Inflammatory macrophage treated with lipopolysaccharide for 4 hours (primary cell): ENCODE results near the gene KIN.
"Not testable (repeated sequence)": the region's sequence is repeated elsewhere in the genome, so short reads cannot be mapped to it uniquely, and the experiment has no call there.

ENCODE experiments used
- DNase-seq: peaks from one replicate; pipeline ENCODE4 v3.0.0-alpha.2; 2020

KIN gene, protein sequence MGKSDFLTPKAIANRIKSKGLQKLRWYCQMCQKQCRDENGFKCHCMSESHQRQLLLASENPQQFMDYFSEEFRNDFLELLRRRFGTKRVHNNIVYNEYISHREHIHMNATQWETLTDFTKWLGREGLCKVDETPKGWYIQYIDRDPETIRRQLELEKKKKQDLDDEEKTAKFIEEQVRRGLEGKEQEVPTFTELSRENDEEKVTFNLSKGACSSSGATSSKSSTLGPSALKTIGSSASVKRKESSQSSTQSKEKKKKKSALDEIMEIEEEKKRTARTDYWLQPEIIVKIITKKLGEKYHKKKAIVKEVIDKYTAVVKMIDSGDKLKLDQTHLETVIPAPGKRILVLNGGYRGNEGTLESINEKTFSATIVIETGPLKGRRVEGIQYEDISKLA

DNA sequence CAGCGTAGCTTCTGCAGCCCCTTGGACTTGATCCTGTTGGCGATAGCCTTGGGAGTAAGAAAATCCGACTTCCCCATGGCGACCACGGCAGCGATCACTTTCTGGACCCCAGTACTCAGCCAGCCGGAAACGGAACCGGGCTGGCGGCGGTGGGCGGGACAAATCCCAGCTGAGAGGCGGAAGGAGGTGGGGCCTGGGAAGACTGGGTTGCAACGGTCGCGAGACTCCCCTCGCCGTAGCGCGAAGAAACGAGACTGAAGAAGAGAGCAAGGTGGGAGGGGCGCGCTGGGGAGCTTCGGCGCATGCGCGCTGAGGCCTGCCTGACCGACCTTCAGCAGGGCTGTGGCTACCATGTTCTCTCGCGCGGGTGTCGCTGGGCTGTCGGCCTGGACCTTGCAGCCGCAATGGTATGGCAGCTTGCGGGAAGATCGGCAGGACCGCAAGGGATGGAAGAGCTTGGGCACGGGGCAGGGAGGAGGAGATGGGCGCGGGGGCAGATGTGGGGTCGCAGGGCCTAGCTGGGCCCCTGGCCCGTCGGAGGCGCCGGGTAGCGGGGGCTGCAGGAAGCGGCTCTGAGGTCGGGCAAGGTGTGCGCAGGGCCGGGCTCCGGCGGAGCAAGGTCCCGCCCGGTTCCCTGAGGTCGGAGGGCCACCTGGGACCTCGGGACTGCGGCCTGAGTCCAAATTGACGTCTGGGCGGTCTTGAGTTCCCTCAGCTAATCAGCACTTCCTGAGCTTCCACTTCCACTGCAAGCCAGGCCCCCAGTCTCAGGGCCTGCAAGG lies at the start of gene KIN, which contains the start of gene ATP5F1C:
TSS of gene KIN (minus strand) at position 137 of the 782 bp plus-strand sequence. CDS start at position 77, 60 bp downstream.
TSS of gene ATP5F1C (plus strand) at position 321 of the 782 bp plus-strand sequence. CDS start at position 352, 31 bp downstream.
- DNase-seq = peak; percentile 97

- DNase-seq = no peak
These were observed 48.8 kb upstream of the KIN start for GRCh38 chr10:7836571-7836970.

GRCh38 chr10:7834262-7834661 lies 46.5 kb upstream of the KIN start:
- DNase-seq = no peak

DNA sequence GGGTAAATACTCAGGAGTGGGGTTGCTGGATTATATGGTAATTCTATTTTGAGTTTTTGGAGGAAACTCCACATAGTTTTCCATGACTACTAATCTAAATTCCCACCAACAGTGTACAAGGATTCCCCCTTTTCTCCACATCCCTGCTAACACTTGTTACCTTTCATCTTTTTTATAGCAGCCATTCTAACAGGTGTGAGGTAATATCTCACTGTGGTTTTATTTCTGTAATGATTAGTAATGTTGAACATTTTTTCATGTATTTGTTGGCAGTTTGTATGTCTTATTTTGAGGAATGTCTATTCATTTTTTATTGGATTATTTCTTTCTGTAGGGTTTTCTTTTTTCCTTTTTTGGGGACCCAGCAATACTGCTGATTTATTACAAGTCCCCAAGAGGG lies 45.4 kb upstream of the KIN start:
- no peak for DNase-seq

- no peak for DNase-seq
These were observed 44.3 kb upstream of the KIN start for GRCh38 chr10:7832060-7832459.

- DNase-seq = no peak
These were observed 41.6 kb upstream of the KIN start for GRCh38 chr10:7829289-7829834.

GRCh38 chr10:7826971-7827370 lies 39.2 kb upstream of the KIN start:
- DNase-seq = no peak

DNA sequence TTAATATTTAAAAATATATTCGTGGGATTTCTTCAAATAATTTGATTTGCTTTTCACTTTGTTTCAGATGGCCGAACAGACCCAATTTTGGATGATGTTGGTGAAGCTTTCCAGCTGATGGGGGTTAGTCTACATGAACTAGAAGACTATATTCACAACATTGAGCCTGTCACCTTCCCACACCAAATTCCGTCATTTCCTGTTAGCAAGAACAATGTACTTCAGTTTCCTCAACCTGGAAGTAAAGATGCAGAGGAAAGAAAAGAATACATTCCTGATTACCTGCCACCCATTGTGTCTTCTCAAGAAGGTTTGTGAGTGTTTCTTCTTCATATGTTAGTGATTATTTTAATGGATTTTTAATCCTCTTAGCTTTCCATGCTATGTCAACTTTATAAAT lies 36.5 kb upstream of the KIN start:
- DNase-seq = no peak

DNA sequence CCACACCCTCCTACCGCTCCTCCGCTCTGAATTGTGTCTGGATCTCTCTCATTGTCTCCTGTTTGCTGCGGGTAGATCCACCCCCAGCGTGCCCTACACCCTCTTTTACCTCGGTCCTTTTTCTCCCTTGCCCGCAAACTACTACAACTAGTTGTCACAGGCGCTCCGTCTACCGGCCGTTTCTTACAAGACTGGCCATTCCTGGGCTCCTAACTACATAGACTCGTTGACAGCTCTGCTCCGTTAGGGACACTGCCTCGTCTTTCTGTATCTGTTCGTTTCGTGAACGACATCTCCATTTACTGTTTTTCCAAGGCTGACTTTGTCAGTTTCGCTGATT lies 31.3 kb upstream of the KIN start:
- DNase-seq = peak; percentile 59

DNA sequence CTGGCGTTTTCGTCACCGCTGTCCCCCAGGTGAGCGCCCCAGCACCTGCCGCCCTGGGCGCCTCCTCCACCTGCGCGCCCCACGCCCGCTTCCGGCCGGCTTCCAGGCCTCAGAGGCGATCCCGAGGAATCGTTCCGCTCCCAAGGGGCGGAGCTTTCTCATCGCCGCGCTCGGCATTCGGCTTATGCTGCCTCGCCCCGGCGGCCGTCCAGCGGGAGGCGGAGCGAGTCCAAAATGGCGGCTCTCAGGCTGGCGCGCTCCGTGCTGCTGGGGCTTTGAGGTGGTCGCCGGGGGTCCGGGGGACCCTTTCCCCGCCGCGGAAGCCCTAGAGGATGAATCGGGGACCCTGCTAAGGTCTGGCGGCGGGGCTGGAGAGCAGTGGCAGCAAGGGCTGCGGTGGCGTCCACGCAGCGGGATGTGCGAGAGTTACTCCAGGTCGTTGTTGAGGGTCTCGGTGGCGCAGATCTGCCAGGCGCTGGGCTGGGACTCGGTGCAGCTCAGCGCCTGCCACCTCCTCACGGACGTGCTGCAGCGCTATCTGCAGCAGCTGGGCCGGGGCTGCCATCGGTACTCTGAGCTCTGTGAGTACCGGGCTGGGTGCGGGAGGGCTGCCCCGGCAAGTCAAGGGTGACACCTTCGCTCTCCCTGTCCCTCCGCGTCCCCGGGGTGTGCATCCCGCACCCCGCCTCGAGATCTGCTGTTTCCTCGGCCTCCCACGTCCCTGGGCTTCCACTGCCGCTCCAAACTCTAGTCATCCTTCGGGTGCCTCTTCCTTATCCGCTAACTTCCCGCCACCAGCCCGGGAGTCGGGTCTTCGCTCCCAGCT lies 30.7 kb upstream of the KIN start, which contains the start of gene TAF3:
TSS of gene TAF3 (plus strand) at position 211 of the 826 bp plus-strand sequence. CDS start at position 416, 205 bp downstream.
- DNase-seq = peak; percentile 87

- peak; percentile 0 for DNase-seq
These were observed 30.1 kb upstream of the KIN start for GRCh38 chr10:7817984-7818294.

DNA sequence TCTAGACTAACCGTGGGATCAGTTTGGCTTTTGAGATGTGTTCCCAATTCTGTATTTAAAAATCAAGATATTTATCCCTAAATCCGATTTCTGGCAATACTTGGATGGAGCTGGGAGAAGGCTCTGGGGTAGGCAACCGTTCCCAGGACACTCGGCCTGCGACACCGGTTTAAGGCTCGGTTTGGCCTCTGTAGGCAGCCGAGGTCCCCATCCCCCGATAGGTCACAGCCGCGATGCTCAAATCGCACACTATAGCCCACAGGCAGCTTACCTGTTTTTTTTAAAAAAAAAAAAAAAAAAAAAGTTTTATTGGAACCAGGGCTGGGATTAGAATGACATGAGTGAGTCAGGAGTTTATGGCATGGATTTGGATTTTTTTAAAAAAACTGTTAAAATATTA lies 29.8 kb upstream of the KIN start:
- no peak for DNase-seq

DNA sequence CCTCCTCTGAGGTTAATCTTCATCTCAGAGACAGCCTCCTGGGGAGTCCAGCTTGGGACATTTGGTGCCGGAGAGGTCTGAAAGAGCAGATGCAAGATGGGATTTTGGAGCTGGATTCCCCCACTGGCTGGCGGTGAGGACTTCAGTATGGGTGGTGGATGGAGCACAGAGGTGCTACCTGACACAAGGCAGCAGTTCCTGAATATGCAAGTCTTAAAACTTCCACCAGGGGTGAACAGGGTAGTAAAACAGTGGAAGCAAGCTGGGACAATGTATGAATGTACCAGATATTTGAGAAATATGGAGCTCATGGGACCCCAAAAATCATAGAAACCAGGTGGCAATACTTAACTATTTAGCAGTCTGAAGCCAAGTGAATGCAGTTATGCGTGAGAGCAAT lies 25.7 kb upstream of the KIN start:
- DNase-seq = no peak

DNA sequence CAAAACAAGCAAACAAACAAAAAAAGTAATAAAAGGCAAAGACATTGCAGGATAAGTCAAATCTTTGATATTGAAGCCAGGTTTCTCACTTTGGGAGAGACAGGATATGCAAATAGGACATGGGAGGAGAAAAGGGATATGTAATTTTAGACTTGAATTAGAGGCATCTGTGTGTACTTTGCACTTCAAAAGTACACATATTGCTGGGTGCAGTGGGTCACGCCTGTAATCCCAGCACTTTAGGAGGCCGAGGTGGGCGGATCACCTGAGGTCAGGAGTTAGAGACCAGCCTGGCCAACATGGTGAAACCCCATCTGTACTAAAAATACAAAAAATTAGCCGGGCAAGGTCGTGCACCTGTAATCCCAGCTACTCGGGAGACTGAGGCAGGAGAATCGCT lies 23.9 kb upstream of the KIN start:
- not testable (repeated sequence) for DNase-seq

- DNase-seq = no peak
These were observed 23.2 kb upstream of the KIN start for GRCh38 chr10:7811000-7811399.

DNA sequence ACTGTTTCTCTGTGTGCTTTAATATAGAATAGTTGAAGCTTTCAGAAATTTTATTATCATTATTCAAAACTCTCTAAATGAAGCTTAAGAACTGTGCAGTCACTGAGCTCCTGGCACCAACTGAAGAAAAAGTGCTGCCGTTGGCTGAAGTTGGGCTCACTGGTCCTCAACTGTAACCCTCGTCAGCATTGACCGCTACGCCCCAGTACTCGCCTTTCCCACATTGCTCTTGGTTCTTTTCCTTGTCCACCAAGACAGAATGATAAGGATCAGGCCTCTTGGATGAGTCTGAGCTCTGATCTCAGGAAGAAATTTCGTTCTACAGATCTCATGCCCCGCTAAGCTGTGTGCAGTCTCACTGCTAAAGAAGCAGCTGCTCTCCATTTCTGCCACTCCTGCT lies 22.6 kb upstream of the KIN start:
- no peak for DNase-seq

DNA sequence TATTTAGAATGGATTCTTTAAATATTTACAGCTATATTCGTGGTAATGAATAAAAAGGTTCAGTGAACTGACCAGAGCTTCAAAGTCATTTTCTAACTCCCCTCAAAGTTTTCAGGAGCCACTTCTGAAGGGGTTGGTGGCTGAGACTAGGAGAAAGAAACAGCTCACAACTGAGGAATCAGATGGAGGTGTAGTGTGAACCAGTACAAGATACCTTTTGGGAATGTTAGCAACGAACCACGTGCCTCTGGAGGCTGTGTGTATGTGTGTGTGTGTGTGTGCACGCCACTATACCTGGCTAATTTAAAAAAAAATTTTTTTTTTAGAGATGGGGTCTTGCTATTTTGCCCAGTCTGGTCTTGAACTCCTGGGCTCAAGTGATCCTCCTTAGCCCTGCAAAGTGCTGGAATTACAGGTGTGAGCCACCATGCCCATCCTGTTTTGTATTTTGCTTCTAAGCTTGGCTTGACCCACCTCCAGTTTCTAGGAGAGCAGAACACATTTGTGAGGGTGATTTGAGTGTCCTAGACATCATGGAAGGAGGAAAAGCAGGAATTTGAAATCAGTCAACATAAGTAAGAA lies 21.0 kb upstream of the KIN start:
- DNase-seq = no peak

- no peak for DNase-seq
These were observed 16.9 kb upstream of the KIN start for GRCh38 chr10:7804741-7805140.

DNA sequence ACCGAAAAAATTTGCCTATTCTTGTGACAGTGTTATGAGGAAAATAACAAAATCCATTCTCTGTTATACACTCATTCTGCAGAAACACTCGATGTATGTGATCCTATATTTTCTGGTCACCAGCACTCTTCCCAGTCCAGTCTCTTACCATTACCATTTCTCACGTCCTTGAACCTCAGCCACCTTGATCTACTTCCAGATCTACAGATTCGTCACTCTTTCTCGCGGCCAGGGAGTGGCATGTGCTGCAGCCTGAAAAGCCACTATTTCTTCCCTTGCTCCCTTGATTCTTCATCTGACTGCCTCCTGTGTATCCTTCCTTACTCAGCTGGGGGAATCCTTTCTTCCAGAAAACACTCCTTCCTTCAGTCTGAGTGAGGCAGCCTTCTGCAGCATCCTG lies 16.4 kb upstream of the KIN start:
- no peak for DNase-seq

DNA sequence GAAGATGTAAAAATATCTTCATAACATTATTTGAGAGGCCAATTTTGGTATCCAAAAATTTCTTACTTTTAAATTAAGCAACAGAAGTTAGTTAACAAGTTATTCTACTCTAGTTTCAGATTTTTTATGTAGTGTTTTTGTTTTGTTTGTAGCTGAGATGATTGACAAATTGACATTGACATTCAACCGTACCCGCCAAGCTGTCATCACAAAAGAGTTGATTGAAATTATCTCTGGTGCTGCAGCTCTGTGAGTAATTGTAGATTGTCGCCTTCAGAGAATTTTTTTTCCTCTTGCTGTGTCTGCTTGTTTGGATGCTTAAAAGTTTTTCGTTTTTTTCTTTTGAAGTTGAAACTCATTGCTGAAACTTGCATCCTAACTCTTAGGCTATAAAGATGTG lies 14.8 kb upstream of the KIN start:
- no peak for DNase-seq

DNA sequence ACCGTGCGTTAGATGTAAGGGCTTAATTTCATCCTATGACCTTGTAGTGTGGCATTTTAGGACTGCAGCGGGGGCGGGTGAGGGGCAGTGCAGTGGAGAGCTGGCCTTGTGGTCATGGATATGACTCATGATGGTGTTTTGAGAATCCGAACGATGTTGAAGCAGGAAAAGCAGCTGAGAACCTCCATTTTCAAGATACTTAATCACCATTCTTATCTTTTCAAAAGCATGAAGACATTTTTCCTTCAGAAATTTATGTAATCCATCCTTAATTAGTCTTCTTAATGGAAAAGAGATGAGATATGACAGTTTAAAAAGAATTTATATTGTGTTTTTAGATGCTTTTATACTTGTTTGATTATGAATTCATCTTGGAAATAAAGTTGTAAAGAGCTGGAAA lies 9.8 kb upstream of the KIN start:
- DNase-seq = no peak

DNA sequence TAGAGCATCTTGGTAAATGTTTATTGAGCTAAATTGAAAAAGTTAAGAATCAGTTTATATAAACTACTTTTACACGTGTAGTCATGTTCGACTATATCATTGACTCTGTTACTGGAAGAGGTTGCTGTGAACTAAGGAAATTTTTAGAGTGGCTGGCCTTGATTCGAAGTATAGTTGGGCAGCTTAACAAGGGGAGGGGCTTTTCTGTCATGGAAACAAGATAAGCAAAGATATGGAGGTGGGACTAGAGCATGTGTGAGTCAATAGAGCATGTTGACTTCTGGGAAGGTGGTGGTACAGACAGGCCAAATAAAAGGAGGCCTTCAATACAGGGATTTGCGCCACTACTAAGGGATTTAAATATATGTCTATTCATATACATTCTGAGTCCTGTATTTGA lies 7.8 kb upstream of the KIN start:
- DNase-seq = no peak
